HG02588 (cell line): ENCODE results near the gene NUP98.
"Not testable (repeated sequence)": the region's sequence is repeated elsewhere in the genome, so short reads cannot be mapped to it uniquely, and the experiment has no call there.

ENCODE experiments used
- ATAC-seq: cut with Tn5 transposase; IDR thresholded peaks from one replicate; pipeline ENCODE4 v1.9.1; 2021; ENCODE audit warnings: mild to moderate bottlenecking, moderate library complexity; ENCODE audit not compliant: unreplicated experiment

NUP98 gene

GRCh38 chr11:3679077-3679476, 118.3 kb downstream of the NUP98 start:
- ATAC-seq = no peak

- no peak for ATAC-seq
Observed at GRCh38 chr11:3675971-3676370, 121.4 kb downstream of the NUP98 start.

GRCh38 chr11:3674189-3674588, 123.2 kb downstream of the NUP98 start:
- no peak for ATAC-seq

- ATAC-seq = no peak
Observed at GRCh38 chr11:3671334-3672254, 125.8 kb downstream of the NUP98 start, which contains the start of gene CHRNA10. Gene CHRNA10, minus strand, starts transcription at chr11:3671384. Its CDS starts 72 bp downstream, at chr11:3671312.

- no peak for ATAC-seq
Observed at GRCh38 chr11:3669742-3670183, 127.6 kb downstream of the NUP98 start.

GRCh38 chr11:3669128-3669527, 128.2 kb downstream of the NUP98 start:
- no peak for ATAC-seq

- no peak for ATAC-seq
Observed at GRCh38 chr11:3667149-3668035, 130.0 kb downstream of the NUP98 start.

GRCh38 chr11:3666023-3666530, 131.3 kb downstream of the NUP98 start:
- no peak for ATAC-seq

- no peak for ATAC-seq
Observed at GRCh38 chr11:3665336-3666022, 131.9 kb downstream of the NUP98 start.

GRCh38 chr11:3664032-3664630, 133.2 kb downstream of the NUP98 start:
- no peak for ATAC-seq

GRCh38 chr11:3662856-3663255, 134.5 kb downstream of the NUP98 start:
- ATAC-seq = no peak

- no peak for ATAC-seq
Observed at GRCh38 chr11:3660960-3661359, 136.4 kb downstream of the NUP98 start.

GRCh38 chr11:3659595-3660515, 137.5 kb downstream of the NUP98 start:
- no peak for ATAC-seq

- no peak for ATAC-seq
Observed at GRCh38 chr11:3658252-3658651, 139.1 kb downstream of the NUP98 start.

GRCh38 chr11:3657331-3657730, 140.0 kb downstream of the NUP98 start:
- ATAC-seq = not testable (repeated sequence)

- ATAC-seq = no peak
Observed at GRCh38 chr11:3655547-3655946, 141.8 kb downstream of the NUP98 start.

GRCh38 chr11:3652514-3652913, 144.8 kb downstream of the NUP98 start:
- not testable (repeated sequence) for ATAC-seq

- not testable (repeated sequence) for ATAC-seq
Observed at GRCh38 chr11:3649374-3649773, 148.0 kb downstream of the NUP98 start.

- ATAC-seq = not testable (repeated sequence)
Observed at GRCh38 chr11:3648843-3649242, 148.5 kb downstream of the NUP98 start.
